Common myeloid progenitor, CD34-positive (primary cell): ENCODE results near the gene PRRG1.
"Not testable (repeated sequence)": the region's sequence is repeated elsewhere in the genome, so short reads cannot be mapped to it uniquely, and the experiment has no call there.

Experiments used
- CTCF ChIA-PET: fragments of 350-600 bp; sonication (Branson Sonifier 250); formaldehyde crosslinking; loops from one replicate; lab custom pipeline; 2021; ENCODE audit warnings: antibody characterized with exemption; lab: Charles Lee
- POLR2A ChIA-PET: fragments of 350-600 bp; sonication (Branson Sonifier 250); formaldehyde crosslinking; loops from one replicate; lab custom pipeline; 2021; ENCODE audit warnings: antibody characterized with exemption; lab: Charles Lee
- DNase-seq, 3 donors: peaks; one replicate each; pipeline versions ENCODE4 v3.0.0 to v3.0.0-alpha.2; 2013
- H3K27ac ChIP-seq, 2 experiments: 1 replicate in 1 of 2; 2 replicates in 1 of 2; pipeline ENCODE4 v1.7.0; 2013; ENCODE audit warnings: inconsistent platforms in 2 of 2, low read length in 2 of 2, mild to moderate bottlenecking in 2 of 2, low read depth in 1 of 2, moderate library complexity in 1 of 2; ENCODE audit not compliant: severe bottlenecking in 2 of 2, insufficient read depth in 1 of 2, poor library complexity in 1 of 2
- H3K27me3 ChIP-seq, 5 experiments: replicated peaks in 2 of 5; 1 replicate in 3 of 5; 2 replicates in 2 of 5; pipeline versions ENCODE4 v1.6.1 to v1.7.0; 2013; ENCODE audit warnings: low read length in 4 of 5, mild to moderate bottlenecking in 2 of 5, moderate library complexity in 2 of 5, inconsistent platforms in 1 of 5; ENCODE audit not compliant: insufficient read depth in 5 of 5, control insufficient read depth in 4 of 5
- H3K36me3 ChIP-seq, 4 experiments: 1 replicate in 2 of 4; 2 replicates in 2 of 4; pipeline versions ENCODE4 v1.6.1 to v1.7.0; 2013; ENCODE audit warnings: low read length in 3 of 4, control low read depth in 1 of 4, mild to moderate bottlenecking in 1 of 4; ENCODE audit not compliant: control insufficient read depth in 4 of 4, insufficient read depth in 4 of 4
- H3K4me1 ChIP-seq, 4 experiments: 1 replicate in 3 of 4; 2 replicates in 1 of 4; pipeline versions ENCODE4 v1.6.1 to v1.7.1; 2013; ENCODE audit warnings: low read length in 3 of 4, mild to moderate bottlenecking in 3 of 4, control low read depth in 1 of 4, inconsistent platforms in 1 of 4, moderate library complexity in 1 of 4; ENCODE audit not compliant: control insufficient read depth in 4 of 4, insufficient read depth in 4 of 4; ENCODE audit errors: control extremely low read depth in 1 of 4
- H3K4me3 ChIP-seq, 7 experiments: 1 replicate in 4 of 7; 2 replicates in 3 of 7; pipeline versions ENCODE4 v1.5.1 to v1.7.0; 2013; ENCODE audit warnings: mild to moderate bottlenecking in 7 of 7, low read length in 6 of 7, moderate library complexity in 6 of 7, inconsistent platforms in 2 of 7, low read depth in 2 of 7, control low read depth in 1 of 7; ENCODE audit not compliant: insufficient read depth in 4 of 7, control insufficient read depth in 1 of 7; ENCODE audit errors: extremely low read depth in 1 of 7
- H3K9me3 ChIP-seq, 5 experiments: 1 replicate in 4 of 5; 2 replicates in 1 of 5; pipeline versions ENCODE4 v1.6.1 to v1.7.1; 2013; ENCODE audit warnings: low read length in 4 of 5, mild to moderate bottlenecking in 2 of 5, inconsistent platforms in 1 of 5, low read depth in 1 of 5, moderate library complexity in 1 of 5; ENCODE audit not compliant: control insufficient read depth in 4 of 5, insufficient read depth in 2 of 5; ENCODE audit errors: control extremely low read depth in 1 of 5
- WGBS: methylation state at CpG from one replicate; pipeline ENCODE4 v1.1.5; 2013; ENCODE audit not compliant: insufficient coverage; 5-methylcytosine and 5-hydroxymethylcytosine counted together

The PRRG1 gene

DNA sequence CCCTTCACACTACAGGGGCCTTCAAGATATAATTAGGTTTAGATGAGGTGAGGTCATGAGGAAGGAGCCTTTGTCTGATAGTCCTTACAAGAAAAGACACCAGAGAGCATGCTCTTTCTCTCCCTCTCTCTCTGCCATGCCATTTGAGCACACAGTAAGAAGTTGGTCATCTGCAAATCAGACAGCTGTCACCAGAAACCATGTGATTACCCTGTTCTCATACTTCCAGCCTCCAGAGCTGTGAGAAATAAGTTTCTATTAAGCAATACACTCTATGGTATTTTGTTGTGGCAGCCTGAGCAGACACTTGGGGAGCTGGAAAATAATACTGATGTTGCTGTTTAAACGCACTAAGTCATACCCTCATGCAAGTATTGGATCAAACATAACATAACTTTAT lies 148.0 kb downstream of the PRRG1 start:
- CTCF ChIA-PET, H3K27ac ChIP-seq, DNase-seq, H3K9me3 ChIP-seq, H3K4me1 ChIP-seq, POLR2A ChIA-PET, H3K4me3 ChIP-seq, H3K36me3 ChIP-seq, H3K27me3 ChIP-seq: not testable (repeated sequence)
- no CpG with 5 or more reads among the region's 1 CpG for WGBS

DNA sequence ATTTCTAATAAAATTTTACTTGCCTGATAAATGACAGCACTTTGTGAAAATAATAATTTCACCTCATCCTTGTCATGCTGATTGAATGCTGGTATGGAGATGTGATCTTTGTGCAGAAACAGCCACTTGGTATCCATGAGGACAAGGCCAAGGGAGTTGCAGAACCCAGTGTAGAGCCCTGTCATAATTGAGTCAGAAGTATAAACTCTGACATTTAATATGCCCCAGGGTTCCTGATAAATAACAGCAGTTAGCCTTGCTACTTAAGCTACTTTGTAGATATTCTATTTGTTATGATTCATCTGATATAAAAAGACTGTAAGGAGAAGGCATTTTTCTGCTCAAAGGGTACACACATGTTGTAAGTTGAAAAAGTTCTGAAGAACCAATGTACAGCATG lies 149.2 kb downstream of the PRRG1 start:
- DNase-seq, POLR2A ChIA-PET, H3K4me1 ChIP-seq: not testable (repeated sequence)

DNA sequence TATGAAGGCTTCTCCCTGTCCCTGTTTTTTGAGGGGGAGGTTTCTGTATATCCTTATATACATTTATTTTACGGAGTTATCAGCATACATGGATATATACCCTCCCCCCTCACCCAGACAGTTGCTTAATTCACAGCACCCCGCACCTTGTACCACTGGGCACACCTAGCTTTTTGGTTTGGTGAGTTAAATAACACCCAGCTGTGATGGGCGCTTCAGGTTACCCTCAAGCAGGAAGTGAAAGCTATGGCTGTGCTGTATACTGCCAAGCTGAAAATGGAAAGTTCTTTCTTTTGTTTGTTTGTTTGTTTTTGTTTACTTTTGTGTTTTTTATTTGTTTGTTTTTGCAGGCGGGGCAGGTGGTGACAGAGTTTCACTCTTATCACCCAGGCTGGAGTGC lies 150.5 kb downstream of the PRRG1 start:
- H3K4me1 ChIP-seq, POLR2A ChIA-PET, H3K27me3 ChIP-seq, H3K27ac ChIP-seq, H3K4me3 ChIP-seq, H3K36me3 ChIP-seq, DNase-seq, CTCF ChIA-PET, H3K9me3 ChIP-seq: not testable (repeated sequence)
- WGBS, result 90% methylated on average over 2 of the region's 4 CpGs

More for the DNA sequence above, 149.2 kb downstream of the PRRG1 start:
- CTCF ChIA-PET, H3K27ac ChIP-seq, H3K9me3 ChIP-seq, H3K4me3 ChIP-seq, H3K27me3 ChIP-seq, H3K36me3 ChIP-seq: not testable (repeated sequence)

DNA sequence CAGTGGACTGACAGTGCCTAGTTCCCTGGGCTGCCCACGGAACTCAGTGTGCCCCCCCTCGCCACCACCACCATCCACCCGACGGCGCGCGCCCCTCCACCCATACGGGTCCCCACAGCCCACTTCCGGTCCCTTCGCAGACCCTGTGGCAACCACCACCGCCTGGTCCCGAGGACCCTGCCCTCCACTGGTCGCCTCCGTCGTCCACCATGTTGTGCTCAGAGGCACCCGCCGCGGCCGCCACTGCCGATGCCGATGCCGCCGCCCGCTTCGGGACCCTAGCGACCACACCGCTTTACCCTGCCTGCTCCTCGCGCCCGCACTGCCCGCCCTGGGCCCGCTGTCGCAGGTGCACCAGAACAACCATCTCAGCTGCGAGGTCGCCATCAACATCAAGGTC lies 155.8 kb downstream of the PRRG1 start:
- Histone ChIP-seq H3K36me3 (no peaks in the 10 kb centered on the region), H3K27me3 (peaks cover 0 to 3% (median 0%) of the 10 kb centered on the region in 5 experiments), H3K27ac (no peak overlapping the region), H3K4me3 (no peak overlapping the region), H3K4me1 (no peaks in the 10 kb centered on the region), H3K9me3 (peaks cover 0 to 3% (median 0%) of the 10 kb centered on the region in 5 experiments)
- no peak for DNase-seq
- POLR2A ChIA-PET, result no interaction called here
- CTCF ChIA-PET, result no interaction called here
- WGBS, result 89% methylated on average over 35 of the region's 35 CpGs
